K562 (cell line): Measurements from ENCODE around the gene FCRL6. TPM values are rescaled to one million over a fixed set of nuclear protein-coding genes. Genes with fewer than 3 reads are reported as not detected.

ENCODE experiments used
- ATAC-seq: fragments of 200-7000 bp; cut with Tn5 transposase; 3 replicates; pipeline ENCODE4 v1.9.1; 2020; ENCODE audit warnings: moderate library complexity
- BruUV-seq: library from RNA; stranded (reverse); fragments of 400-500 nt; replicated peaks from 2 replicates; lab custom pipeline; 2021; lab: Mats Ljungman, UMichigan
- CTCF ChIA-PET: fragments of 300-600 bp; formaldehyde crosslinking; extraction: SDS; loops from one replicate; lab custom pipeline; 2021; ENCODE audit warnings: low intra/inter-chr PET ratio; lab: Yijun Ruan, JAX
- POLR2A ChIA-PET: fragments of 300-600, 350-650 bp; sonication (Branson Sonifier 250); formaldehyde crosslinking; extraction: SDS; loops from one replicate; lab custom pipeline; 2021; ENCODE audit warnings: antibody characterized with exemption, inconsistent platforms; lab: Yijun Ruan, JAX
- DNase-seq, 4 experiments: peaks; one replicate each; pipeline versions ENCODE4 v3.0.0 to v3.0.0-alpha.2; 2011 to 2018; ENCODE audit warnings: low spot score in 3 of 4, mixed read lengths in 3 of 4; ENCODE audit errors: extremely low read depth in 1 of 4
- FAIRE-seq: peaks from 2 replicates; lab custom pipeline; 2011; peaks lifted over from hg19 to GRCh38; lab: Jason Lieb, UNC
- H2AFZ ChIP-seq: 2 replicates; pipeline ENCODE4 v1.6.0; 2011; ENCODE audit warnings: low read depth, low read length, control low read depth, inconsistent platforms
- H3K27ac ChIP-seq: fragments of 200-600 bp; 3 replicates; pipeline ENCODE4 v1.8.0; 2011; ENCODE audit warnings: low read depth, mild to moderate bottlenecking, control low read depth, inconsistent platforms, low read length, moderate library complexity, mixed read lengths; ENCODE audit errors: extremely low read depth
- H3K27me3 ChIP-seq, 2 experiments: fragments of 300-600 bp in 1 of 2; 2 replicates in 1 of 2; 3 replicates in 1 of 2; pipeline versions ENCODE4 v1.6.0 to v1.8.0; 2011; ENCODE audit warnings: inconsistent platforms in 2 of 2, low read length in 2 of 2, mild to moderate bottlenecking in 1 of 2, mixed read lengths in 1 of 2, moderate library complexity in 1 of 2; ENCODE audit not compliant: control insufficient read depth in 2 of 2, insufficient read depth in 2 of 2
- H3K36me3 ChIP-seq: fragments of 300-600 bp; 3 replicates; pipeline ENCODE4 v1.8.0; 2011; ENCODE audit warnings: mild to moderate bottlenecking, low read length, inconsistent platforms; ENCODE audit not compliant: control insufficient read depth, insufficient read depth
- H3K4me1 ChIP-seq, 2 experiments: fragments of 200-600 bp in 1 of 2; replicated peaks in 1 of 2; 2 replicates in 1 of 2; 3 replicates in 1 of 2; pipeline versions ENCODE4 v1.5.1 to v1.8.0; 2011; ENCODE audit warnings: inconsistent platforms in 2 of 2, low read length in 2 of 2, mild to moderate bottlenecking in 1 of 2, mixed read lengths in 1 of 2, moderate library complexity in 1 of 2; ENCODE audit not compliant: control insufficient read depth in 2 of 2, insufficient read depth in 2 of 2
- H3K4me2 ChIP-seq: 2 replicates; pipeline ENCODE4 v1.6.1; 2011; ENCODE audit warnings: low read length, control low read depth, inconsistent platforms, mixed read lengths; ENCODE audit not compliant: insufficient read depth
- H3K4me3 ChIP-seq: fragments of 200-600 bp; sonication (generic), shearing (Covaris generic); 2 replicates; pipeline ENCODE4 v1.5.1; 2016; ENCODE audit warnings: control low read depth, inconsistent platforms
- H3K79me2 ChIP-seq: fragments of 200-600 bp; 3 replicates; pipeline ENCODE4 v1.8.0; 2011; ENCODE audit warnings: low read length, inconsistent platforms; ENCODE audit not compliant: control insufficient read depth, insufficient read depth
- H3K9ac ChIP-seq, 2 experiments: 2 replicates each; pipeline versions ENCODE4 v1.6.0 to v1.6.1; 2011; ENCODE audit warnings: low read depth in 2 of 2, low read length in 2 of 2, control low read depth in 1 of 2, inconsistent platforms in 1 of 2, mild to moderate bottlenecking in 1 of 2, mixed read lengths in 1 of 2; ENCODE audit not compliant: insufficient read depth in 1 of 2
- H3K9me1 ChIP-seq: one replicate; pipeline ENCODE4 v1.6.0; 2011; ENCODE audit warnings: inconsistent platforms, mild to moderate bottlenecking, low read length, moderate library complexity; ENCODE audit not compliant: control insufficient read depth, insufficient read depth
- H3K9me3 ChIP-seq: replicated peaks from 2 replicates; pipeline ENCODE4 v1.5.1; 2011; ENCODE audit warnings: low read depth, low read length, inconsistent platforms; ENCODE audit not compliant: control insufficient read depth, insufficient read depth
- H4K20me1 ChIP-seq: replicated peaks from 2 replicates; pipeline ENCODE4 v1.6.1; 2011; ENCODE audit warnings: low read length, inconsistent platforms, mixed read lengths; ENCODE audit not compliant: control insufficient read depth, insufficient read depth
- CEBPB ChIP-seq: fragments of 450-650 bp; IDR thresholded peaks from 2 replicates; pipeline ENCODE4 v1.6.1; 2016; ENCODE audit warnings: missing genetic modification characterization, missing compliant biosample characterization
- ILK ChIP-seq: fragments of 450-650 bp; IDR thresholded peaks from 2 replicates; pipeline ENCODE4 v1.6.1; 2016; ENCODE audit warnings: missing genetic modification characterization, low read depth, mild to moderate bottlenecking, missing compliant biosample characterization, moderate library complexity, borderline replicate concordance
- SMAD4 ChIP-seq: fragments of 250-450 bp; sonication (Bioruptor Pico); conservative IDR thresholded peaks from 2 replicates; pipeline ENCODE4 v1.8.0; 2021; ENCODE audit warnings: inconsistent platforms, mild to moderate bottlenecking, moderate library complexity
- ZNF217 ChIP-seq: sonication (generic); formaldehyde crosslinking; IDR thresholded peaks from 2 replicates; pipeline ENCODE4 v1.8.0; 2022; ENCODE audit warnings: mild to moderate bottlenecking, missing genetic modification reagents
- WGBS: fragments of 100-300 bp; shearing (Covaris generic); methylation state at CpG from one replicate; pipeline ENCODE4 v1.1.6; 2016; ENCODE audit warnings: low coverage, mixed read lengths; ENCODE audit not compliant: insufficient coverage; ENCODE audit errors: missing lambda C conversion rate; 5-methylcytosine and 5-hydroxymethylcytosine counted together
- in situ Hi-C: fragments of 300-500 bp; cut with MboI; formaldehyde crosslinking; loops from 4 replicates; pipeline ENCODE4 v1.15.0; 2018; ENCODE audit warnings: inconsistent platforms, mixed read lengths
- intact Hi-C: fragments of 100-400 bp; cut with micrococcal nuclease; formaldehyde crosslinking; loops from 2 replicates; pipeline ENCODE4 v1.14.2; 2022
- polyA plus RNA-seq, 8 experiments: library from polyadenylated mRNA; depleted of rRNA in 4 of 8; stranded (reverse) in 5 of 8; unstranded in 3 of 8; fragments of >200 nt; fragmentation: Nextera tagmentation in 2 of 8; fragmentation: Illumina TruSeq in 1 of 8; extraction: Ambion mirVana in 2 of 8; extraction: Trizol in 1 of 8; gene quantifications; 2 replicates each; pipeline versions ENCODE4 v1.2.1 to v1.2.3, GENCODE V29; 2011 to 2014; ENCODE audit warnings: inconsistent platforms in 1 of 8, missing spikeins in 1 of 8
- total RNA-seq, 7 experiments: library from RNA; depleted of rRNA in 6 of 7; stranded (reverse); fragments of >200 nt in 6 of 7; fragmentation: Illumina TruSeq in 2 of 7; extraction: Trizol in 2 of 7; gene quantifications; 2 replicates each; pipeline versions ENCODE4 v1.2.1 to v1.2.3, GENCODE V29; 2011 to 2021; ENCODE audit warnings: low replicate concordance in 1 of 7
- TF ChIP-seq, protein P1 (sequence below): fragments of 250-450 bp; sonication (Bioruptor Pico); IDR thresholded peaks from 2 replicates; pipeline ENCODE4 v1.5.0; 2021; ENCODE audit warnings: mild to moderate bottlenecking, moderate library complexity

FCRL6 gene
- total and polyA plus RNA-seq, 9 of the 15 experiments (the other 6 are each of a cell fraction or from before 2014, with no cell fraction given) = not detected

DNA sequence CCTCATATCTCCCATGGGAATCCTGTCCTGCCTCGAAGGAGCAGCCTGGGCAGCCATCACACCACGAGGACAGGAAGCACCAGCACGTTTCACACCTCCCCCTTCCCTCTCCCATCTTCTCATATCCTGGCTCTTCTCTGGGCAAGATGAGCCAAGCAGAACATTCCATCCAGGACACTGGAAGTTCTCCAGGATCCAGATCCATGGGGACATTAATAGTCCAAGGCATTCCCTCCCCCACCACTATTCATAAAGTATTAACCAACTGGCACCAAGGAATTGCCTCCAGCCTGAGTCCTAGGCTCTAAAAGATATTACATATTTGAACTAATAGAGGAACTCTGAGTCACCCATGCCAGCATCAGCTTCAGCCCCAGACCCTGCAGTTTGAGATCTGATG lies 33.2 kb downstream of the FCRL6 start (continued):
- no peak for TF ChIP-seq ILK (tag)
- TF ChIP-seq ZNF217 (CRISPR knock-in tag) = no peak
- no peak for TF ChIP-seq SMAD4 (CRISPR knock-in tag)
- TF ChIP-seq, protein P1, sequence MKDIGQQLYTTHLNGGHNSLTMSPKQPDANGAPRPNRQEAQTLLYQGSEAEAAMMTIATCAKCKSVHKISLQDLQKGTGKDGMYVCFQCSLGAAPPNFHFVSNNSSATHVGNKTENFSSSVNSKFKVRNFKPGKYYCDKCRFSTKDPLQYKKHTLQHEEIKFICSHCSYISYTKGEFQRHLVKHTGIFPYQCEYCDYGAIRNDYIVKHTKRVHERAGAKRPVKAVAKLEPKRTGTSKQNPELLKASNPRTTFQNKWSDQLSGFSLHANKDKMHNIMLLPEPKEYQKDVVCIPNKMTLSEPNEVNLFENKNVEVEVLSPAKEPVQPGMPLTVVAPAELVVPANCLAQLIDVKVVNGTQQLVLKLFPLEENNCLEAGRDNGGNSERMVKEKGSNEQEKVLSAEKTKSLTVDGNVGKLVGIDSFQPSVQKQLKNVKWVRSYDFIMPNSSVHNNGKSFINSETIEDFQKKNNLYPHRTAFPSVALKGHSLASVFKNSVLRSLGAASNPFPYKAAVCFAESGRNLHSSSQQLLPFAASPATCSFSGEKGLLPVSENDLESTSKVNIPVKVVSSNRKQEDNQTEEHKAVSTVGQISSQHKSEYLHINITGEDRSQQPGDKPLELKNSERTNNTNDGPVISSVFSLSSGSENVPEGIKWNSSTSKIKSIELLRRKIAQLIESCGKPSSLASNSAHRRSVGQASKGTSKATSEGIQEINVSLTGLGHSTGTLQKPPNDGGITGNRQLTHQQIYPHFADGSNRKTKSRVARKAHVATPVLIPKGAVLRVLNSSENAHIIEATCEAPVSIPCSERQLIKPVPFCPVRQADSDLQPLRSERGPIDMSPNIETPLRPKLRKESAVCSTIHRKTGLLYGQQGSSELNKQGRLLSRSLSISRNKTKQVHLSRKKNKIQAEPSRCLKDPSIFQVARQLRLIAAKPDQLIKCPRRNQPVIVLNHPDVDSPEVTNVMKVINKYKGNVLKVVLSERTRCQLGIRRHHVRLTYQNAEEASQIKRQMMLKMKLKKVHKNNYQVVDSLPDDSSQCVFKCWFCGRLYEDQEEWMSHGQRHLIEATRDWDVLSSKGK (CRISPR knock-in tag) = no peak

DNA sequence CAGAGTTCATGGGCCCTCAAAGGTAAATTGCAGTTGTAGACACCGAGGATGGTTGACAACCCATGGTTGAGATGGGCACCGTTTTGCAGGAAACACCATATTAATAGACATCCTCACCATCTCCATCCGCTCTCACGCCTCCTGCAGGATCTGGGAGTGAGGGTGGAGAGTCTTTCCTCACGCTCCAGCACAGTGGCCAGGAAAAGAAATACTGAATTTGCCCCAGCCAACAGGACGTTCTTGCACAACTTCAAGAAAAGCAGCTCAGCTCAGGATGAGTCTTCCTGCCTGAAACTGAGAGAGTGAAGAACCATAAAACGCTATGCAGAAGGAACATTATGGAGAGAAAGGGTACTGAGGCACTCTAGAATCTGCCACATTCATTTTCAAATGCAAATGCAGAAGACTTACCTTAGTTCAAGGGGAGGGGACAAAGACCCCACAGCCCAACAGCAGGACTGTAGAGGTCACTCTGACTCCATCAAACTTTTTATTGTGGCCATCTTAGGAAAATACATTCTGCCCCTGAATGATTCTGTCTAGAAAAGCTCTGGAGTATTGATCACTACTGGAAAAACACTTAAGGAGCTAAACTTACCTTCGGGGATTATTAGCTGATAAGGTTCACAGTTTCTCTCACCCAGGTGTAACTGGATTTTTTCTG lies 33.8 kb downstream of the FCRL6 start:
- POLR2A ChIA-PET = interaction anchor here (0.7 kb wide), 1 partner anchor 1717 kb away, joined by 3 read pairs; no protein-coding TSS in a partner anchor
- intact Hi-C loops (loop anchor here (2.0 to 10.0 kb wide), 3 partner anchors 55 to 171 kb away; partner anchors contain the start of gene TAGLN2), in situ Hi-C loops (no loop called here)
- H3K4me1 ChIP-seq = peaks cover 0 to 3% of the 10 kb centered on the region in 2 experiments; a peak in 1 of 5 replicates
- ATAC-seq (peak; percentile 52; the same call in 2 of the 3 replicates), DNase-seq (peak in 2 of 4 experiments; percentile 16 to 26), FAIRE-seq (peak; percentile 68)
- 0% methylated on average over 8 of the region's 8 CpGs for whole genome bisulfite sequencing
- no TSS peak for BruUV-seq
- H3K9ac ChIP-seq = no peak overlapping the region
- H3K4me3 ChIP-seq = no peak overlapping the region
- H4K20me1 ChIP-seq = no peaks in the 10 kb centered on the region
- no peaks in the 10 kb centered on the region for H3K9me3 ChIP-seq
- CTCF ChIA-PET = interaction anchor here (0.7 to 2.7 kb wide), 2 partner anchors 54 to 56 kb away, joined by 4 to 14 read pairs; no protein-coding TSS in a partner anchor
- H3K4me2 ChIP-seq = no peak overlapping the region
- H3K27ac ChIP-seq = no peak overlapping the region
- no peaks in the 10 kb centered on the region for H3K36me3 ChIP-seq
- H2AFZ ChIP-seq = no peak overlapping the region
- no peaks in the 10 kb centered on the region for H3K9me1 ChIP-seq
- H3K79me2 ChIP-seq = no peaks in the 10 kb centered on the region
- H3K27me3 ChIP-seq = peaks cover 7 to 32% of the 10 kb centered on the region in 2 experiments
- 0 out of 2 replicates have a peak, but pooled peaks have one; percentile 38 for TF ChIP-seq CEBPB (tag)
